ENCODE data around the gene ELMO1.

DNA sequence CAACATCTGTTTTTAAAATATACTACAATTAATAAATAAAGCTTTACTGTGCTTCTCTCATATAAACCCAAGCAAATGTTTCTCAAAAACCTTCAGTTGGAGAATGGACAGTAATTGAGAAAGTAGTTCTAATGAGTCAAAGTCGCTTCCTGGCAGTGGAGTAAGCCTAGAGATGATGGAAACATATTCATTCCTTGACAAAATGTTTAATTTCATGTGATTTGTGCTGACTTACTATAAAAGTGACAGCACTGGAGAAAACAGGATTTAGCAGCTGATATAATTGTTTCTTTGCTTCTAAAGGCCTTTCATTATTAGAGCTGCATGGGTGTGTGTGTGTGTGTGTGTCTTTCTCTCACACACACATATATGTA lies 9.0 kb downstream of the ELMO1 start:
- TF ChIP-seq POLR2AphosphoS5 (IDR thresholded peaks at IDR 0.05) (no peak), POLR2A (IDR thresholded peaks at IDR 0.05; ENCODE audit: low read depth) (no peak)
